Vagina (tissue), 2 donors: Measurements from ENCODE around the gene CCNT2.

Experiments
- POLR2AphosphoS5 ChIP-seq, 2 donors: sonication (generic); formaldehyde crosslinking; IDR thresholded peaks; one replicate each; pipeline ENCODE4 v1.9.0; 2017; ENCODE audit warnings: antibody characterized with exemption in 2 of 2, mild to moderate bottlenecking in 2 of 2, low read depth in 1 of 2; ENCODE audit not compliant: insufficient read depth in 1 of 2
- TF ChIP-seq, protein P1 (sequence below), 3 experiments: fragments of 450-650 bp in 2 of 3; fragments of 200-600 bp in 1 of 3; sonication (generic) in 1 of 3; IDR thresholded peaks; one replicate each; pipeline ENCODE4 v1.5.1; 2017 to 2019; ENCODE audit warnings: antibody characterized with exemption in 3 of 3, mild to moderate bottlenecking in 2 of 3, moderate library complexity in 2 of 3

- TF ChIP-seq, protein P1, sequence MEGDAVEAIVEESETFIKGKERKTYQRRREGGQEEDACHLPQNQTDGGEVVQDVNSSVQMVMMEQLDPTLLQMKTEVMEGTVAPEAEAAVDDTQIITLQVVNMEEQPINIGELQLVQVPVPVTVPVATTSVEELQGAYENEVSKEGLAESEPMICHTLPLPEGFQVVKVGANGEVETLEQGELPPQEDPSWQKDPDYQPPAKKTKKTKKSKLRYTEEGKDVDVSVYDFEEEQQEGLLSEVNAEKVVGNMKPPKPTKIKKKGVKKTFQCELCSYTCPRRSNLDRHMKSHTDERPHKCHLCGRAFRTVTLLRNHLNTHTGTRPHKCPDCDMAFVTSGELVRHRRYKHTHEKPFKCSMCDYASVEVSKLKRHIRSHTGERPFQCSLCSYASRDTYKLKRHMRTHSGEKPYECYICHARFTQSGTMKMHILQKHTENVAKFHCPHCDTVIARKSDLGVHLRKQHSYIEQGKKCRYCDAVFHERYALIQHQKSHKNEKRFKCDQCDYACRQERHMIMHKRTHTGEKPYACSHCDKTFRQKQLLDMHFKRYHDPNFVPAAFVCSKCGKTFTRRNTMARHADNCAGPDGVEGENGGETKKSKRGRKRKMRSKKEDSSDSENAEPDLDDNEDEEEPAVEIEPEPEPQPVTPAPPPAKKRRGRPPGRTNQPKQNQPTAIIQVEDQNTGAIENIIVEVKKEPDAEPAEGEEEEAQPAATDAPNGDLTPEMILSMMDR (IDR thresholded peaks at IDR 0.05), result no peak
- no peak for TF ChIP-seq POLR2AphosphoS5 (IDR thresholded peaks at IDR 0.05; ENCODE audit: insufficient read depth in 1 of 2, low read depth in 1 of 2)
Measured at GRCh38 chr2:134943540-134943939, 24.9 kb downstream of the CCNT2 start.
